Spleen (tissue), 7 donors: Measurements from ENCODE around the gene NUBP2.

Source experiments
- CTCF ChIP-seq, 11 experiments: fragments of 200-600 bp in 7 of 11; fragments of 450-650 bp in 4 of 11; sonication (generic) in 4 of 11; IDR thresholded peaks in 8 of 11; conservative IDR thresholded peaks in 3 of 11; 1 replicate in 7 of 11; 2 replicates in 4 of 11; pipeline versions ENCODE4 v1.4.0 to v1.8.0; 2016 to 2021; ENCODE audit warnings: antibody characterized with exemption in 11 of 11, inconsistent platforms in 4 of 11, mild to moderate bottlenecking in 1 of 11
- POLR2A ChIP-seq, 3 donors: fragments of 450-650 bp; IDR thresholded peaks; one replicate each; pipeline ENCODE4 v1.5.1; 2017; ENCODE audit warnings: antibody characterized with exemption in 3 of 3, mild to moderate bottlenecking in 1 of 3
- POLR2AphosphoS5 ChIP-seq, 3 donors: sonication (generic); formaldehyde crosslinking; IDR thresholded peaks; one replicate each; pipeline ENCODE4 v1.5.1; 2017; ENCODE audit warnings: antibody characterized with exemption in 3 of 3
- donor health status: DM: no; HTN: no; CAD: no; lungs with moderate emphysema.
- donor health status: DM: no; HTN: no; CAD: no.
- donor health status: DM: no; HTN: no; CAD: no.

GRCh38 chr16:1781254-1781653 lies 1.5 kb upstream of the NUBP2 start:
- TF ChIP-seq CTCF (IDR thresholded peaks at IDR 0.05 in 8 of 11, conservative IDR thresholded peaks at IDR 0.05 in 3 of 11) (no peak), POLR2AphosphoS5 (IDR thresholded peaks at IDR 0.05) (no peak), POLR2A (IDR thresholded peaks at IDR 0.05) (no peak)
